NCI-H1048 (cell line): ENCODE measurements around the gene LHX8.
"Not testable (repeated sequence)": the region's sequence is repeated elsewhere in the genome, so short reads cannot be mapped to it uniquely, and the experiment has no call there.

ENCODE experiments used
- DNase-seq: peaks from one replicate; lab custom pipeline; 2025; lab: John Stamatoyannopoulos, UW

LHX8 gene

DNA sequence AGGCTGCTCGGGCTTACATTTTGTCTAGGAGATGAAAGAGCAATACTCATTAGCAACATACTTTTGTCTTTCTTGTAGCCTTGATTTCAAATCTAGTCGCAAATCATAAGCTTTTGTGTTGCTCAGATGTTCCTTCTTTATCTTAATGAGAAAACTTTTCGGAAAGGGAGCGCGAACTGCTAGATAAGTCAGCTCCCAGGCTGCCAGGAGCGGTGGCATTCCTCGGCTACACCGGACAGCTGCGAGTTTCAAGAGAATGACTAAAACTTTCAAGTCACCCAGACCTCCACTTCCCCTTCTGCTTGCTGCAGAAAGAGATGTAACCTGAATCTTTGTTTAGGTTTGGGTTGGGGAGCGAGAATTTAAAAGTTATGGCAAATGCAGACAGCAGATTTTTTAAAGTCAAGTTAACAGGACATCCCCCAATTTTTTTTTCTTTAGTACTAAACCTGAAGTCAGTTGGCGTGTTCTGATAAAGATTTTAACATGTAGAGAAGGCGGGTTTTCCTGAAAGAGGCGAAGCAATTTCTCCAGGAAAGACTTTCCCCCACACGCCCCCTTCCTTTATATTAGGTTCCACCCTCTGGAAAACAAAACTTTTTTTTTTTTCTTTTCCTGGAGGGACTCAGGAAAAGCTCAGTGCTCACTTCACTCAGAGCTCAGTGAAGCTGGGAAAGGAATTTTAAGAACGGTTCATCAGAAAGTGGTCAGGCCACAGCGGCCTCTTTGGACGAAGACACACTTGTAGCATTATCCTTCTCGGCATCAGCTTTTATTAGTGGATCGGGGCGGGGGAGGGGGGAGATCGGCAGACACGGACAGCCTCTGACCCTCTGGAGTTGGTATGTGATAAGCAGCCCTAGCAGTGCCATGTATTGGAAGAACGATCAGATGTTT lies at the start of gene LHX8:
TSS of gene LHX8 (plus strand) at position 639 of the 897 bp plus-strand sequence. CDS start 2,227 bp downstream, outside the sequence.
- DNase-seq = no peak

DNA sequence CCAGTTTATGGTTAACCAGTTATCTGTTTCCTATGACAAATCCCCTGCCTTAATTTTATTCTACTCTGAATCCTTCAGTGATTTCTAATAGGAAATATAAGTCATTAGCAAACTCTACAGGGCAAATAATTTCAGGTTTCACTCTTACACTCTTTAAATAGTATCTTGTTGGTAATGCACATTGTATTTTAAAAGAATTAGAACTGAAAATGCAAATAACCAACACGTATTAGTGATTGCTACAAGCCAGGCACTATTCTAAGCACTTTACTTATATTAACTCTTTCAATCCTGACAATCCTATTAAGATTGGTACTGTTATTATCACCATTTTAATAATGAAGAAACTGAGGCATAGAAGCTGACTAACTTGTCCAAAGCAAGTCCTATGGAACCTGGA lies 48.3 kb upstream of the LHX8 start:
- DNase-seq = no peak

DNA sequence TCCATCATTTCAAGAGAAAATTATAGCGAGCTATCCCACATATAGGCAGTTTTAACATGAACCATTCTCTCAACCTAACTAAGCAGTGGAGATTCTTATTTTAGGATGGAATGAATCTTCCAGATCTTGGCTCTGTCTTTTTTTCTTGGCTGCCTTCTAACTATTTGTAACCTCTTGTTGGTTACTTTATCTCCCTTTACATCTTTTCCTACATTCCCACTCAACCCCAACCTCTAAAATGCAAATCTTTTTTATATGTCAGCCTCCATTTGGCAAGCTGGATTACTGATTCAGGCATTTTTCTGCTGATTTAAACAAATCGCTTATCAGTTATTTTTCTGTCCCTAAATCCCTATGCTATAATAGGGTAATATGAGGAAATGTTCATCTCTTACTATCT lies 46.9 kb upstream of the LHX8 start:
- DNase-seq = no peak

DNA sequence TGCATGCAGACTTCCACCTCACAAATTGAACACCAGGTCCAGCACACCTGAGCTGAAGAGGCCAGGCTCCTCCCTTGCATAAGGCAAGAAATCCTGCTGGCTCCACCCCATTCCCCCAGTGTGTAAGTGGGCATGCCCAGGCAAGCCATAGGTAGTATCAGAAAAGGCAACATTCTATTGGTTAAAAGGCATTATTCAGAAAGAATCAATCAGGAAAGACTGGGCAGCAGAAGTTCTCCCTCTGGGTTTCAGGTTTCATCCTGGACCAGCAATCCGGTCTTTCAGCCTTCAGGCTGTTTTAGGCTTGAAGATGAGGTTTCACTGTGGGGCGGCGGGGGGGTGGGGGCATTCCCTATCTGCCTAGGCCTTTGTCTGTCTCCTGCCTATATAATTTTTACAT lies 42.0 kb upstream of the LHX8 start:
- no peak for DNase-seq

DNA sequence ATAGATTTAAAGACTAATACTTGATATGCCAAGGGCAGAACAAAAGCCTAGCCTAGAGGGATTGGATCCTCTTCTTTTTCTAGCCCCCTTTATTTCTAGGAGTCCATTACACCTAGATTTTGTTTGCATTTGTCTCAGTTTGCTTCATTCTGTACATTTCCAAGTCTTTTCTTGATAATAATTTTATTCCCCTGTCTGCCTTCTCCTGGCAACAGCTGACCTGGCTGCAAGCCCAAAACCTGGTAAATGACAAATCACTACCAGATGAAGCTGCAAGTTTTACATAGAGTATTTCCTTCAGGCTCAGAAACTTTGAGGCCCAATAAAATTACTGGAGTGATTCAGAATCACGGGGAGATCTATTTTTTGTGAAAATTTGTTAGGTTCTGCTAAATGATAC lies 36.5 kb upstream of the LHX8 start:
- no peak for DNase-seq

DNA sequence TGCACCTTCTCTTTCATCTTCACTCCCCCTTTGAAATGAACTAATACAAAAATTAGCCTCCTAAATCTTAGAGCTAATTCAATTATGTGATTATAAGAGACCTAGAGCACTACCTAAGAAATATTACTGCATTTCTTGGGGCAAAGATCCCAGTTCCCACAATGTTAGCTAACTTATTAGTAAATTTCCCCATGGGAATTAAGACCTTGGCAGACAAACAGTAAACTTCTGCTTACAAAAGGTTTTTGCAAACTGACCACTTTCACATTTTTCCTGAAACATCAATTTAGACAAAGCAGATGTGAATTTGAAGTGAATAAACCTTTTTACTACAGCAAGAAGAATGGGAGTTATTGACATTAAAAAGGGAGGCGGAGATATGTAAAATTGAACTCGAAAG lies 34.6 kb upstream of the LHX8 start:
- no peak for DNase-seq

DNA sequence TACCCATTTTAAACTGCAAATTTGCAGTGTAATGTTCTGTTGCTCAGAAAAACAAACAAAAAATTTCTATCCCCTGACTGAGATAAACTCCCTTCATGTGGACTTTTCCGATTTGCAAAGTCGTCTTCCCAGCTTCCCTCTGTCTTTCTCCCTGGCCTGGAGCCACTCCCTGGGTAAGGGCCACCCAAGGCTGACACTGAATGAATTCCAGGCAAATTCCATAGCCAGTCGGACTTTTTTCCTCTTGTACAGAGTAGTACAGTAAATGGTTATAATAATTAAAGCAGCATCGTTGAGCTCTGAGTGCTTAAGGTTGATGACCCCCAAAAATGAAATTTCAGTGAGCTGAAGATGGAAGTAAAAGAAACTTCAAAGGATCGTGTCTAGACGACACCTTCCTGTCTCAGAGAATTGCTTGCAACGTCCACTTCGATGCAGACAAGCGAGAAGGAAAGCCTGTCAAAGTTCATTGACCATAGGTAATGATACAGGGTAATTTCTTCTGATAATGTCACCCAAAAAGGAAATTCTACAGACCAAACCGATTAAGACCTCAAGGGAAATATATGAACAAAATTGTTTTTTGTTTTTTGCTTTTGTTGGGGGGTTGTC lies 33.6 kb upstream of the LHX8 start:
- DNase-seq = no peak

DNA sequence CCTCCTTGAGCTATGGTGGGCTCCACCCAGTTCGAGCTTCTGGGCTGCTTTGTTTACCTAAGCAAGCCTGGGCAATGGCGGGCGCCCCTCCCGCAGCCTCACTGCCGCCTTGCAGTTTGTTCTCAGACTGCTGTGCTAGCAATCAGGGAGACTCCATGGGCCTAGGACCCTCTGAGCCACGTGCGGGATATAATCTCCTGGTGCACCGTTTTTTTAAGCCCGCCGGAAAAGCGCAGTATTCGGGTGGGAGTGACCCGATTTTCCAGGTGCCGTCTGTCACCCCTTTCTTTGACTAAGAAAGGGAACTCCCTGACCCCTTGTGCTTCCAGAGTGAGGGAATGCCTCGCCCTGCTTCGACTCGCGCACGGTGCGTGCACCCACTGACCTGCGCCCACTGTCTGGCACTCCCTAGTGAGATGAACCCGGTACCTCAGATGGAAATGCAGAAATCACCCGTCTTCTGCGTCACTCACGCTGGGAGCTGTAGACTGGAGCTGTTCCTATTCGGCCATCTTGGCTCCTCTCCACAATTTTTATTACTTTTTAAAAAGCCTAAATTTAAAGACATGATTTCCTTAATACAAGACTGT lies 21.7 kb upstream of the LHX8 start:
- not testable (repeated sequence) for DNase-seq

DNA sequence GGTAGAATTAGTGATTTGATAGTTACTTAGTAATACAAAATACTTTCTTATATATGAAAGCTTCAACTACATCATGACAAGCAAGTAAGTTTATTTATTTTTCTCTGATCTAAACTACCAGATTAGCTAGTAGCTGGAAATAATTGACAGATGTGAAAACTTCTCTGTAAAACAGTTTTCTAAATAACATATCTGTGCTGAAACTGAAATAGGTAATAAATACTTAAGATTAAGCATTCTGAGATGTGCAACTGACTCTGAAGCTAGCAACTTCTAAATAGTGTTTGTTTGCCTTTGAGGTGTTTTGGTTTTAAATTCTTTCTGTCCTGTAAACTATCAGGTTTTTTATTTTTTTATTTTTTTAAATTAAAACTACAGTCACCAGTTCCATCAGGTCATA lies 18.5 kb upstream of the LHX8 start:
- DNase-seq = no peak

DNA sequence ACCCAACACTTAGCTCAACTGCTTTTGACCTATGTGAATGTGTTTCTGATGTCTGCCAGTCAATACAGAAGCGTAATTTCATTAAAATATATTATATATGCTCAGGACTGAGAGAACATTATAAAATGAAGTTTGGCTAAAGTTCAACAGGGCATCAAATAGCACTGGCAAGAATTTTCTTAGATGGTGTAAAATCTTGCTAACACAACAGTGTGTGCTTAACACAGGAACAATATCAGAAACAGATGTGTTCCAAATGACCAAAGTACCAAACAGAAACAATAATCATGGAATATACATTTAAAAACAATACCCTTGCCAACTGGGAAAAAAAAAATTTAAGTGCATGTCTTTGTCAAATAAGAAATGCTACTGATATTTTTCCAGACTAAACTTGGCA lies 10.4 kb upstream of the LHX8 start:
- no peak for DNase-seq

DNA sequence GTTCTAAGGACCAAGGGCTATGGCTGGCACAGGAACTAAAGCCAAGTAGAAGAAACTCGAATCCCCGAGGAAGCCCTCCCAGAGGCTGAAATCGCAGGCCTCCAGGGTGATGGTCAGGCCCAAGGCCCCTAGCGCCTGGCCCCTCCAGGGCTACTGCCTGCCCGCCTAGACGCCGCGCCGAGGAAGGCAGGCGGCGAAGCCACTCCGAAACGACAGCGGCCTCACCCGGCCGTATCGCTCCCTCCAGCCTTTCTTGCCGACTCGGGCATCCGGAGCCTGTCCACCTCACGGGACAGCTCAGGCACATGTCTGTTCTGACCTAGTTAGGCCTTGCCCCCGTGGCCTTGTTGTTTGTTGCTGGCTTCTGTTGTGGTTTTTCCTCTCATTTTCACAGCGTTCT lies 9.7 kb upstream of the LHX8 start:
- no peak for DNase-seq

DNA sequence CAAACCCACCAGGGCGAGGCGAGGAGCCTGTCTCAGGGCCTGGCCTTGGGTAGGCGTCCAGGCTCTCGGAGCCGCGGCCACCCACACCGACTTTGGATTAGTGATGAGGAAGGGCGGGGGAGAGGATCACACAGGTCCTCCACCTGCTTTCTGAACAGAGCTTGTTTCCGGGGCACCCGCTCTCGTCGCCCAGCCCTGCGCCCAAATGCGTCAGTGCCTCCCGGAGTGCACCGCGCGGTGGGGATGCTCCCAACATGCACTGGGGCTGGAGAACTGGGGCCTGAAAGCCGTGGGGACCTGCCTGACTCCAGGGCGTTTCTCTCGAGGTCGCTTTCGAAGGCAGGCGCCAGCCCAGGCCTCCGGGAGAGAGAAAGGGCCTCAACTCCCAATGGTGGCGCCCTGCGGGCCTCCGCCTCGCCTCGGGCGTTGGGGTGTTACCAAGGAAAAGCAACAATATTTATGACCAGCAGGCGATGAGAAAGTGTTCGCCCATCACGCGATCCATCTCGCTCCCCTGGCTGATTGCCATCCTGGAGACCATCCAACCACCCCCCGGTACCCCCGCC lies 8.9 kb upstream of the LHX8 start:
- no peak for DNase-seq

DNA sequence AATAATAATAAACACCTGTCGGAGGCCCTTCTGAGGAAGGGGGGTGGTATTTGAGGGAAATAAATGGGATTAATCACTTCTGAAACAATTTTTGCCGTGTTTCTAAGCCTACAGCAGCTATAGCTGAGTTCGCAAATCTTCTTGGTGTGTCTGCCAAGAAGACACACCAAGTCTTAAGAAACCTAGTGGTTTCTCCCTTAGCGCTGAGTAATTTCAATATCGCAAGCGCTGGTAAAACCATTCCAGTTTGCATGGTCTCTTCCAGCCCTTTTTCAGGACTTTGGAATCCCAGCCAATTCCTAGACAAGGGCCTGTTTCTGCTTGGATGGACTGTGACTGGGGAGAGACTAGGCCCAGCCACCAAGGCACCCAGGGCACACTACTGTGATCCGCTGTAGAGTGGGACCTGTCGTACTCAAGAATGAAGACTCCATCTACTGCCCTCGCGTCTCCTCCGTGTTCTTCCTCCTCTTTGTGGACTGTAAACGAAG lies 7.5 kb upstream of the LHX8 start:
- DNase-seq = no peak

DNA sequence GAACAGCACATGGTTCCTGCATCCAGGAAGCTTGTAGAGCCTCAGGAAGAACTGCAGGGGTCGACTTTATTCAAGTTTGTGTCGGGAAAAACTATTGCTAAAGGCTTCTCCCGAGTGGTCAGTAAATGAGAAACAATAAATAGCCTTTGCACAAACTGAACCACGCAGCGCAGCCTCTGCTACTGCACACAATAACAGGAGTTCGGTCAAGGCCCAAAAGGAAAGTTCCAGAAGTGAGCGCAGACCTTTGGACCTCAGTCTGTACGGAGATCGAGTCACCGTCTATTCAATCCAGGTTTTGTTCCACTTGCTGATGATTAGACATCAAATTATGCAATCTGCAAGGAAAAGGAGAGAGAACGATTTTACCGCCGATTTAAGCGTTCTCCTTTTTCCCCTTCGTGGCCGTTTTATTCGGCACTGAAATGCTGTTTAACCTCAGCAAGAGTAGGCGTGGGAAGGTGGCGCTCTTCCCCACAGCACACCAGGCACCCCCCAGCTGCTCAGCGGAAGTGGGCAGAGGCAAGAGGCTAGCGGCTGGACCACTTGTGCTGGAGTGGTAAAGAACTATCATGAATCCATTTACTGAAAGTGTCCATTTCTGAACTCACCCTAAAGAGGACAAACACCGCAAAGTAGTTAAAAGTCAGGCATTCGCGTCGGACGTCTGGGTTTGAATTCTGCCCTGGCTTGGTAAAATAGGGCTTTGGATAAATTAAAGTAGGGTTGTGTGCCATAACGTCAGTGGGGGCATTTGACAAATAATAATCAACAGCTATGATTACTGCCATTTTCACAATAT lies 6.1 kb upstream of the LHX8 start:
- DNase-seq = no peak

DNA sequence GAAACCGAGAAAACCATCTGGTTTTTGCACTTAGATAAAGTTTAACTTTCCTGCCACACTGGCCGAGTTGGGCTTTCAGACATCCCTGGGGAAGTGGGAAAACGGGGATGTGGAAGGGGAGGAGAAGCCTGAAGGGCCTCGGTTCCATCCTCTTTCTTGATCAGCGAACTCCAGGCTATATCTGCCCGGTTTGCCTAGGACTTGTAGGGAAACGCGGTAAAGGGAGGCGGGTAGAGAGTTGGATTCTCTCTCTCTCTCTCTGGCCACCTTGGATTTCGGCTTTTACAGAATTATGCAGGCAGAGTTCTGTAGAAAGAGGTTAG lies 4.6 kb upstream of the LHX8 start:
- DNase-seq = no peak

DNA sequence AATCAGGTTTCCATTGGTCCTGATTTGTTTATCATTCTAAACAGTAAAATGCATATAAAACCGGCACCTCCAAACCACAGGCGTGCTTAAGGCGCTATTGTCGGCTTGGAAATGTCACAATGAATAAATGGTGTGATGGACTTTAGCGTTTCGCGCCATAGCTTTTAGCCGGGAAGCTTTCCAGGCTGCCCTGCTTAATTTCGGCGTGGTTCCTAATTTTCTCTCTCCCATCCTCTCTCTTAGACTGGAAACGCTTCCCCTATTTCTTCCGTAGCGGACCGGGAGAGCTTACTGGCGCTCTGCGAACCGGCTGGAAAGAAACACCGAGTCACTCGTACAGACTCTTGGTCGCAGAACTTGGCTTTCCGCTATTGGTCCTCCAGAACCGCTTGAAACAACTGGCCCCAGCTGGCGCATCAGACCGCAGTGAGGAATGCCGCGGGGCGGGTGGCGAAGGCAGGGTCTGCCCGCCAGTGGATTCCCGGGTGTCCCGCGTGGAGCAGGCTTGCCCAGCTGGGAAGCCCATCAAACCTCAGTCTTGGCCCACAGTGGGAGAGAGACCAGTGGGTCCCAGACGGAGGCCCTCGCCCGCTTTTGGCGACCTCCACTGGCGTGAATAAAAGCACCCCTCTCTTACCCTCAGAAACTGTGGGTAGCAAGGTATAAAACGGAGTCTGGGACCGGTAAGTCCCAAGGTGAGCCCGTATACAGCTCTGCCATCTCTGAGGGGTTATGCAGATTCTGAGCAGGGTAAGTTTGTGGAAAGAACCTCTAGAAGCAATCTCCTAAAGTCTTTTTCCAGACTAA lies 4.0 kb upstream of the LHX8 start:
- no peak for DNase-seq

DNA sequence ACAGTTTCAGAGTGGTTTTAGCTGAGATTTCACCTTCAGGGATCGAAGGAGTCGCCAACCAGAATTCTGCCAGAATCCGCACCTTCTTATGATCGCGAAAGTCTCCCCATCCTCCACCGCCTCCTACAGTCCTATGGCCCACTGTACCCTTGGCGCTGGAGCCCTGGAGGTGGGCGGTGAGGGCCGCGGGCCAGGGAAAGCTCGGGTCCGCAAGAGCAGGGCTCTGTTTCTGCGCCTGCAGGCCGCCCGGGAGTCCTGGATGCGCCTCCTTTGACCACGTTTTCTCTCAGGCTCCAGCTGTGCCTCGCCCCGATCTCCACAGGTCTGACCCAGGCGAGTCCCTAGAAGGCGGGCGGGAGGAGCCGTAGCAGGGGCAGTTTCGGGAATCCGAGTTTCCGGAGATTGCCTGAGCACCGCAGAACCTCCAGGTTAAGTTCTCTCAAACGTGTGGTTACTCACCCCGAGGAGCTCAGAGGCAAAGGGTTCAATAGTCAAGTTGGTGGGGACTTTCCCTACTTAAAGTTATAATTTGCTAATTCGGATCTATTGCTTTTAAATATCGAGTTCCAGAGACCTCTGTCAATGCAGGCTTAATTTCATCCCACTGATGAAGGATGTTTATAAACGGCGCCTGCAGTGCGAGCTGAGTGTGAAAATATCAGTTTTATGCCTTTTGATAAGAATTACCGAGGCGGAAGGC lies 3.2 kb upstream of the LHX8 start:
- DNase-seq = no peak

DNA sequence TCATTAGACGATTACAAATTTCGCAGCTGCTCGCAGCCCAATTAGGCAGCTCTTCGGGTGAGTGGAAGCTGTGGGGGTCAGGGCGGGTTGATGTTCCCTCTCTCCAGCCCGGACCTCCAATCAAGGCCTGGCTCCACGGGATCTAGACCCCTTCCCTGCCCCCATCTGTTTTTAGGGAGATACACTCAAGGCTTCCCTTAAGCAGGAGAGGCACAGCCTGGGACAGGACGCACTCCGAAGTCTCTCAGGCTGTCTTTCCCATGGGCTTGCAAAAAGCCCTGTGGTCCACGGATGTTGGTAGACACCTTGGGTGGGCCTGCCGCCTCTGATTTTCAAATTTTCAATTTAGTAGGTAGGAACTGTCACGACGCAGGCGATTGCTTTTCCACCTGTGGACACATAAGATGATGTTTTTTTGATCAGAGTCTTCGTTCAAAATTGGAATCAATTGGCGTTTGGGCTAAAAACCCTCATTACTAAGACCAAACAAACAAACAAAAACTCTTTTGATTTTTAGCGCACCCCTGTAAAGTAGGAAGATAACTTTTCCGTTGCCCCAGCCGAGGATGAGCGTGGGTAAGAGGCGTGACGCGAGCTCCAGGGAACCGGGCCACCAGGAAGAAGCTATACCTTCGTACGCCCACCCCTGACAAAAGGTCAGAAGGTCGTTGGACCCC lies 2.5 kb upstream of the LHX8 start:
- no peak for DNase-seq

DNA sequence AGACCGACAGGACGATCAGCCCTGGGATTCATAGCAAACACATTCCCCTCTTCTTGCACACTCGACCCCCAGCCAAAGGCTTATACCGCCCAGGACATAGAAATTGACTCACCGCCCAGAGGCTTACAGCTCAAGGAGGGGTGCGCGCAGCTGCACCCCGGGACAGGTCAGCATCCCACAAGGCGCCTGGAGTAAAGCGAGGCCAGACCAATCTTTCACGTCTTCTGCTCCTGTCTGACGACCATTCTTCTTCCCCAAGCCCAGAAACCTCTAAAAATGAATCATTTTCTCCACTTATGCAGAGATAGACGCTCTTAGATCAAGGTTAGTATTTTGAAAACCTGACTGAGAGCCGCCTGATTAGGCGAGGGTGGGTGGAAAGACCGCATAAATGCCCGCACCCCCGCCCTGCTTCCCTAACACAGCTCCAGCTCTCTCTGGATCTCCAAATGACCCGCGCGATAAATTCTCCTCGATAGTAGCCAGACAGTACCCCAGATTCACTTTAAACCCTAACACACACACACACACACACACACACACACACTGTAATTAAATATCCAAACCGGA lies 1.9 kb upstream of the LHX8 start:
- DNase-seq = no peak
